K562 (cell line): ENCODE data around the gene FRMD4A. TPM values are rescaled to one million over a fixed set of nuclear protein-coding genes. Genes with fewer than 3 reads are reported as not detected.

Experiments used
- ATAC-seq: fragments of 200-7000 bp; cut with Tn5 transposase; 3 replicates; pipeline ENCODE4 v1.9.1; 2020; ENCODE audit warnings: moderate library complexity
- BruUV-seq: library from RNA; stranded (reverse); fragments of 400-500 nt; replicated peaks from 2 replicates; lab custom pipeline; 2021; lab: Mats Ljungman, UMichigan
- CTCF ChIA-PET: fragments of 300-600 bp; formaldehyde crosslinking; extraction: SDS; loops from one replicate; lab custom pipeline; 2021; ENCODE audit warnings: low intra/inter-chr PET ratio; lab: Yijun Ruan, JAX
- POLR2A ChIA-PET: fragments of 300-600, 350-650 bp; sonication (Branson Sonifier 250); formaldehyde crosslinking; extraction: SDS; loops from one replicate; lab custom pipeline; 2021; ENCODE audit warnings: antibody characterized with exemption, inconsistent platforms; lab: Yijun Ruan, JAX
- DNase-seq, 4 experiments: peaks; one replicate each; pipeline versions ENCODE4 v3.0.0 to v3.0.0-alpha.2; 2011 to 2018; ENCODE audit warnings: low spot score in 3 of 4, mixed read lengths in 3 of 4; ENCODE audit errors: extremely low read depth in 1 of 4
- FAIRE-seq: peaks from 2 replicates; lab custom pipeline; 2011; peaks lifted over from hg19 to GRCh38; lab: Jason Lieb, UNC
- H2AFZ ChIP-seq: 2 replicates; pipeline ENCODE4 v1.6.0; 2011; ENCODE audit warnings: low read depth, low read length, control low read depth, inconsistent platforms
- H3K27ac ChIP-seq: fragments of 200-600 bp; 3 replicates; pipeline ENCODE4 v1.8.0; 2011; ENCODE audit warnings: low read depth, mild to moderate bottlenecking, control low read depth, inconsistent platforms, low read length, moderate library complexity, mixed read lengths; ENCODE audit errors: extremely low read depth
- H3K27me3 ChIP-seq, 2 experiments: fragments of 300-600 bp in 1 of 2; 2 replicates in 1 of 2; 3 replicates in 1 of 2; pipeline versions ENCODE4 v1.6.0 to v1.8.0; 2011; ENCODE audit warnings: inconsistent platforms in 2 of 2, low read length in 2 of 2, mild to moderate bottlenecking in 1 of 2, mixed read lengths in 1 of 2, moderate library complexity in 1 of 2; ENCODE audit not compliant: control insufficient read depth in 2 of 2, insufficient read depth in 2 of 2
- H3K36me3 ChIP-seq: fragments of 300-600 bp; 3 replicates; pipeline ENCODE4 v1.8.0; 2011; ENCODE audit warnings: mild to moderate bottlenecking, low read length, inconsistent platforms; ENCODE audit not compliant: control insufficient read depth, insufficient read depth
- H3K4me1 ChIP-seq, 2 experiments: fragments of 200-600 bp in 1 of 2; replicated peaks in 1 of 2; 2 replicates in 1 of 2; 3 replicates in 1 of 2; pipeline versions ENCODE4 v1.5.1 to v1.8.0; 2011; ENCODE audit warnings: inconsistent platforms in 2 of 2, low read length in 2 of 2, mild to moderate bottlenecking in 1 of 2, mixed read lengths in 1 of 2, moderate library complexity in 1 of 2; ENCODE audit not compliant: control insufficient read depth in 2 of 2, insufficient read depth in 2 of 2
- H3K4me2 ChIP-seq: 2 replicates; pipeline ENCODE4 v1.6.1; 2011; ENCODE audit warnings: low read length, control low read depth, inconsistent platforms, mixed read lengths; ENCODE audit not compliant: insufficient read depth
- H3K4me3 ChIP-seq: fragments of 200-600 bp; sonication (generic), shearing (Covaris generic); 2 replicates; pipeline ENCODE4 v1.5.1; 2016; ENCODE audit warnings: control low read depth, inconsistent platforms
- H3K79me2 ChIP-seq: fragments of 200-600 bp; 3 replicates; pipeline ENCODE4 v1.8.0; 2011; ENCODE audit warnings: low read length, inconsistent platforms; ENCODE audit not compliant: control insufficient read depth, insufficient read depth
- H3K9ac ChIP-seq, 2 experiments: 2 replicates each; pipeline versions ENCODE4 v1.6.0 to v1.6.1; 2011; ENCODE audit warnings: low read depth in 2 of 2, low read length in 2 of 2, control low read depth in 1 of 2, inconsistent platforms in 1 of 2, mild to moderate bottlenecking in 1 of 2, mixed read lengths in 1 of 2; ENCODE audit not compliant: insufficient read depth in 1 of 2
- H3K9me1 ChIP-seq: one replicate; pipeline ENCODE4 v1.6.0; 2011; ENCODE audit warnings: inconsistent platforms, mild to moderate bottlenecking, low read length, moderate library complexity; ENCODE audit not compliant: control insufficient read depth, insufficient read depth
- H3K9me3 ChIP-seq: replicated peaks from 2 replicates; pipeline ENCODE4 v1.5.1; 2011; ENCODE audit warnings: low read depth, low read length, inconsistent platforms; ENCODE audit not compliant: control insufficient read depth, insufficient read depth
- H4K20me1 ChIP-seq: replicated peaks from 2 replicates; pipeline ENCODE4 v1.6.1; 2011; ENCODE audit warnings: low read length, inconsistent platforms, mixed read lengths; ENCODE audit not compliant: control insufficient read depth, insufficient read depth
- MEF2D ChIP-seq: conservative IDR thresholded peaks from 2 replicates; pipeline ENCODE4 v1.6.1; 2016; ENCODE audit warnings: low read depth, missing genetic modification characterization, missing compliant biosample characterization
- TAF9B ChIP-seq: fragments of 450-650 bp; IDR thresholded peaks from 2 replicates; pipeline ENCODE4 v1.6.1; 2018; ENCODE audit warnings: mild to moderate bottlenecking; ENCODE audit not compliant: partially characterized antibody
- TRIM24 ChIP-seq, 2 experiments: fragments of 450-650 bp; IDR thresholded peaks; 2 replicates each; pipeline ENCODE4 v1.6.1; 2016
- WGBS: fragments of 100-300 bp; shearing (Covaris generic); methylation state at CpG from one replicate; pipeline ENCODE4 v1.1.6; 2016; ENCODE audit warnings: low coverage, mixed read lengths; ENCODE audit not compliant: insufficient coverage; ENCODE audit errors: missing lambda C conversion rate; 5-methylcytosine and 5-hydroxymethylcytosine counted together
- in situ Hi-C: fragments of 300-500 bp; cut with MboI; formaldehyde crosslinking; loops from 4 replicates; pipeline ENCODE4 v1.15.0; 2018; ENCODE audit warnings: inconsistent platforms, mixed read lengths
- intact Hi-C: fragments of 100-400 bp; cut with micrococcal nuclease; formaldehyde crosslinking; loops from 2 replicates; pipeline ENCODE4 v1.14.2; 2022
- polyA plus RNA-seq, 8 experiments: library from polyadenylated mRNA; depleted of rRNA in 4 of 8; stranded (reverse) in 5 of 8; unstranded in 3 of 8; fragments of >200 nt; fragmentation: Nextera tagmentation in 2 of 8; fragmentation: Illumina TruSeq in 1 of 8; extraction: Ambion mirVana in 2 of 8; extraction: Trizol in 1 of 8; gene quantifications; 2 replicates each; pipeline versions ENCODE4 v1.2.1 to v1.2.3, GENCODE V29; 2011 to 2014; ENCODE audit warnings: inconsistent platforms in 1 of 8, missing spikeins in 1 of 8
- total RNA-seq, 7 experiments: library from RNA; depleted of rRNA in 6 of 7; stranded (reverse); fragments of >200 nt in 6 of 7; fragmentation: Illumina TruSeq in 2 of 7; extraction: Trizol in 2 of 7; gene quantifications; 2 replicates each; pipeline versions ENCODE4 v1.2.1 to v1.2.3, GENCODE V29; 2011 to 2021; ENCODE audit warnings: low replicate concordance in 1 of 7

FRMD4A gene
- total and polyA plus RNA-seq, 9 of the 15 experiments (the other 6 are each of a cell fraction or from before 2014, with no cell fraction given): 0.80 to 5.2 (median 3.0) TPM

DNA sequence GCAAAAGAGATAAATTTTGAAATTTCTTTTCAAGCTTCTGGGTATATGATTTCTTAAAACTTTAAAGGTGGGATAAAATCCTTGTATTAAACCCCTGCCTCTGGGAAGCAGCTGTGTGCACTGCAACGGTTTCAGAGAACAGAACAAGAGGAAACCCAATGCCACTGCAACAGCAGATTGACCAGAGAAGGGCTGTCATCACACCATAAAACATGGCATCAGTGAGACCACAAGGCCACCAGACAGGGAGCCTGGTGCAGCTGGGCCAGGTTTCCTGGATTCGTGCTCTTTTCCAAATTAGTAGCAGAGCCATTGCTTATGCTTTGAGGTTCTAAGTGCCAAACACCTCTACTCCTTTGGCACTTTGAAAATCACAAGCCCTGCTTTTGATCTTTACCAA is 591.5 kb downstream of the FRMD4A start:
- intact Hi-C loops: no loop called here
- Histone ChIP-seq H3K36me3 (no peaks in the 10 kb centered on the region), H3K9ac (no peak overlapping the region), H3K4me3 (no peak overlapping the region), H3K79me2 (no peaks in the 10 kb centered on the region), H3K4me2 (no peak overlapping the region), H3K27me3 (peaks cover 54 to 58% of the 10 kb centered on the region in 2 experiments), H3K9me1 (no peaks in the 10 kb centered on the region), H3K4me1 (no peaks in the 10 kb centered on the region), H3K27ac (no peak overlapping the region), H4K20me1 (0 out of 2 replicates have a peak, but pooled peaks cover 5% of the 10 kb centered on the region), H3K9me3 (no peaks in the 10 kb centered on the region), H2AFZ (no peak overlapping the region)
- CTCF ChIA-PET: no interaction called here
- DNase-seq: no peak
- no TSS peak for BruUV-seq
- no peak for ATAC-seq
- no peak for TF ChIP-seq TAF9B
- WGBS: 0% methylated on average over 2 of the region's 2 CpGs
- in situ Hi-C loops: no loop called here
- FAIRE-seq: no peak
- POLR2A ChIA-PET: interaction anchor here (1.4 kb wide), 1 partner anchor 8 kb away, joined by 5 read pairs; no protein-coding TSS in a partner anchor

GRCh38 chr10:13736506-13736905 is 594.2 kb downstream of the FRMD4A start:
- 2% methylated on average over 3 of the region's 3 CpGs for WGBS
- H3K4me1 ChIP-seq: no peaks in the 10 kb centered on the region
- no peaks in the 10 kb centered on the region for H3K79me2 ChIP-seq
- H3K27me3 ChIP-seq: peaks cover 54 to 58% of the 10 kb centered on the region in 2 experiments
- H3K36me3 ChIP-seq: no peaks in the 10 kb centered on the region
- no peaks in the 10 kb centered on the region for H3K9me1 ChIP-seq
- FAIRE-seq (no peak), DNase-seq (no peak), ATAC-seq (no peak)
- no peak overlapping the region for H3K9ac ChIP-seq
- no peak overlapping the region for H3K27ac ChIP-seq
- ChIA-PET CTCF (no interaction called here), POLR2A (interaction anchor here (0.5 kb wide), 1 partner anchor 115 kb away, joined by 3 read pairs; no protein-coding TSS in a partner anchor)
- TF ChIP-seq MEF2D (tag) (no peak), TRIM24 (IDR thresholded peaks at IDR 0.05) (no peak)
- H3K9me3 ChIP-seq: no peaks in the 10 kb centered on the region
- no TSS peak for BruUV-seq
- in situ Hi-C loops: no loop called here
- intact Hi-C loops: no loop called here
- H2AFZ ChIP-seq: no peak overlapping the region
- no peak overlapping the region for H3K4me3 ChIP-seq
- no peak overlapping the region for H3K4me2 ChIP-seq
- H4K20me1 ChIP-seq: 0 out of 2 replicates have a peak, but pooled peaks cover 7% of the 10 kb centered on the region
